Neural cell (in vitro differentiated cells): ENCODE results near the gene GJA9. TPM values are rescaled to one million over a fixed set of nuclear protein-coding genes. Genes with fewer than 3 reads are reported as not detected.

Experiments used
- H2AFZ ChIP-seq: fragments of 200-600, 300-800 bp; sonication (generic), shearing (Covaris generic); 2 replicates; pipeline ENCODE4 v1.6.0; 2014; ENCODE audit warnings: low read depth, mild to moderate bottlenecking, antibody characterized with exemption, low read length, moderate library complexity
- H3F3A ChIP-seq: fragments of 200-600 bp; shearing (Covaris generic); 2 replicates; pipeline ENCODE4 v1.6.1; 2016; ENCODE audit warnings: mild to moderate bottlenecking, moderate library complexity, mixed read lengths, antibody characterized with exemption, low read length; ENCODE audit not compliant: insufficient read depth, poor library complexity, severe bottlenecking
- H3K27ac ChIP-seq: fragments of 200-600, 300-800 bp; sonication (generic), shearing (Covaris generic); 2 replicates; pipeline ENCODE4 v1.5.1; 2014; ENCODE audit warnings: mild to moderate bottlenecking, low read length, moderate library complexity
- H3K27me3 ChIP-seq: fragments of 300-800, 200-600 bp; sonication (generic), shearing (Covaris generic); 2 replicates; pipeline ENCODE4 v1.6.0; 2014; ENCODE audit warnings: mild to moderate bottlenecking, low read depth, low read length, moderate library complexity; ENCODE audit not compliant: insufficient read depth
- H3K36me3 ChIP-seq: fragments of 300-800, 200-600 bp; sonication (generic), shearing (Covaris generic); 2 replicates; pipeline ENCODE4 v1.5.1; 2014; ENCODE audit warnings: mild to moderate bottlenecking, antibody characterized with exemption, low read length, moderate library complexity; ENCODE audit not compliant: insufficient read depth
- H3K4me2 ChIP-seq: fragments of 300-800, 200-600 bp; sonication (generic), shearing (Covaris generic); 2 replicates; pipeline ENCODE4 v1.6.0; 2014; ENCODE audit warnings: mild to moderate bottlenecking, low read length
- H3K4me3 ChIP-seq: fragments of 300-800, 200-600 bp; sonication (generic), shearing (Covaris generic); 2 replicates; pipeline ENCODE4 v1.5.1; 2014; ENCODE audit warnings: mild to moderate bottlenecking, low read length, moderate library complexity
- H3K79me2 ChIP-seq: fragments of 200-600 bp; shearing (Covaris generic); replicated peaks from 2 replicates; pipeline ENCODE4 v1.6.0; 2014; ENCODE audit warnings: mild to moderate bottlenecking, low read length, moderate library complexity; ENCODE audit not compliant: insufficient read depth
- H3K9ac ChIP-seq: fragments of 300-800, 200-600 bp; sonication (generic), shearing (Covaris generic); 2 replicates; pipeline ENCODE4 v1.6.1; 2016; ENCODE audit warnings: mild to moderate bottlenecking, low read length, mixed read lengths
- H3K9me2 ChIP-seq: fragments of 200-600 bp; shearing (Covaris generic); 2 replicates; pipeline ENCODE4 v1.6.1; 2016; ENCODE audit warnings: mild to moderate bottlenecking, low read length, mixed read lengths; ENCODE audit not compliant: insufficient read depth
- H3K9me3 ChIP-seq: fragments of 200-600, 300-800 bp; sonication (generic), shearing (Covaris generic); 2 replicates; pipeline ENCODE4 v1.6.1; 2016; ENCODE audit warnings: mild to moderate bottlenecking, mixed run types, low read length, moderate library complexity, mixed read lengths
- H4K20me1 ChIP-seq: fragments of 200-600 bp; shearing (Covaris generic); 2 replicates; pipeline ENCODE4 v1.6.1; 2016; ENCODE audit warnings: mild to moderate bottlenecking, mixed run types; ENCODE audit not compliant: insufficient read depth
- EP300 ChIP-seq: fragments of 450-650 bp; conservative IDR thresholded peaks from 2 replicates; pipeline ENCODE4 v1.6.1; 2014; ENCODE audit warnings: antibody characterized with exemption, mild to moderate bottlenecking, moderate library complexity; ENCODE audit not compliant: poor library complexity, severe bottlenecking
- EZH2 ChIP-seq: fragments of 200-600, 300-800 bp; shearing (Covaris generic), sonication (generic); IDR thresholded peaks from 2 replicates; pipeline ENCODE4 v1.6.1; 2014; ENCODE audit warnings: antibody characterized with exemption, low read length, borderline replicate concordance, mild to moderate bottlenecking; ENCODE audit not compliant: insufficient read depth, poor library complexity, severe bottlenecking
- MXI1 ChIP-seq: fragments of 450-650 bp; conservative IDR thresholded peaks from 2 replicates; pipeline ENCODE4 v1.6.1; 2014; ENCODE audit warnings: antibody characterized with exemption, mild to moderate bottlenecking; ENCODE audit not compliant: poor library complexity, severe bottlenecking
- POLR2AphosphoS5 ChIP-seq: IDR thresholded peaks from 2 replicates; pipeline ENCODE4 v1.6.1; 2012
- RAD21 ChIP-seq: fragments of 450-650 bp; conservative IDR thresholded peaks from 2 replicates; pipeline ENCODE4 v1.6.1; 2014; ENCODE audit warnings: antibody characterized with exemption, mild to moderate bottlenecking, moderate library complexity
- REST ChIP-seq: IDR thresholded peaks from 2 replicates; pipeline ENCODE4 v1.6.1; 2012; ENCODE audit warnings: borderline replicate concordance
- SMC3 ChIP-seq: fragments of 450-650 bp; conservative IDR thresholded peaks from 2 replicates; pipeline ENCODE4 v1.6.1; 2014; ENCODE audit warnings: antibody characterized with exemption, mild to moderate bottlenecking, moderate library complexity; ENCODE audit not compliant: poor library complexity
- TAF1 ChIP-seq: IDR thresholded peaks from 2 replicates; pipeline ENCODE4 v1.6.1; 2012; ENCODE audit warnings: low read depth
- polyA minus RNA-seq: library from RNA; depleted of rRNA, polyadenylated mRNA; stranded (reverse); fragments of >200 nt; gene quantifications from 2 replicates; pipeline ENCODE4 v1.2.3, GENCODE V29; 2014
- polyA plus RNA-seq: library from polyadenylated mRNA; depleted of rRNA; stranded (reverse); fragments of >200 nt; gene quantifications from 2 replicates; pipeline ENCODE4 v1.2.3, GENCODE V29; 2014
- TF ChIP-seq, protein P1 (sequence below): fragments of 450-650 bp; IDR thresholded peaks from 2 replicates; pipeline ENCODE4 v1.5.1; 2014; ENCODE audit warnings: antibody characterized with exemption, mild to moderate bottlenecking, moderate library complexity; ENCODE audit not compliant: poor library complexity, severe bottlenecking

The GJA9 gene
- not detected in 2 replicates for polyA plus RNA-seq
- not detected in 2 replicates for polyA minus RNA-seq

DNA sequence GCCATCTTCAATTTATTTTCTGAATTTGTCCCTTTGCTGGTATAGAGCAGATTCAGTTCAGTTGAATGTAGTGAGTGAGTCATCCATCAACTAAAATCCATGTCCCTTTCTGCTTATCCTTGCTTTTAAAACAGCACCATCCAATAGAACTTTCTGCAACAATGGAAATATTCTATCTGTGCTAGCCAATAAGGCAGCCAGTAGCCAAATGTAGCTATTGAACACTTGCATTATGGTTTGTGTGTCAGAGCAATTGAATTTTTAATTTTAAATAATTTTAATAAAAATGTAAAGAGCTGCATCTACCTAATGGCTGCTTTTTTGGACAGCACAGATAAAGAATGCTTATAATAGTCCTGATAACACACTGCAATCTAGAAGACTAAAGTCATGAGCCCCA lies at the start of gene GJA9:
GJA9 (minus strand) TSS at position 101 of the 400 bp plus-strand sequence. CDS start 5,489 bp downstream, outside the sequence.
- H3K9me2 ChIP-seq = no peaks in the 10 kb centered on the region
- TF ChIP-seq, protein P1, sequence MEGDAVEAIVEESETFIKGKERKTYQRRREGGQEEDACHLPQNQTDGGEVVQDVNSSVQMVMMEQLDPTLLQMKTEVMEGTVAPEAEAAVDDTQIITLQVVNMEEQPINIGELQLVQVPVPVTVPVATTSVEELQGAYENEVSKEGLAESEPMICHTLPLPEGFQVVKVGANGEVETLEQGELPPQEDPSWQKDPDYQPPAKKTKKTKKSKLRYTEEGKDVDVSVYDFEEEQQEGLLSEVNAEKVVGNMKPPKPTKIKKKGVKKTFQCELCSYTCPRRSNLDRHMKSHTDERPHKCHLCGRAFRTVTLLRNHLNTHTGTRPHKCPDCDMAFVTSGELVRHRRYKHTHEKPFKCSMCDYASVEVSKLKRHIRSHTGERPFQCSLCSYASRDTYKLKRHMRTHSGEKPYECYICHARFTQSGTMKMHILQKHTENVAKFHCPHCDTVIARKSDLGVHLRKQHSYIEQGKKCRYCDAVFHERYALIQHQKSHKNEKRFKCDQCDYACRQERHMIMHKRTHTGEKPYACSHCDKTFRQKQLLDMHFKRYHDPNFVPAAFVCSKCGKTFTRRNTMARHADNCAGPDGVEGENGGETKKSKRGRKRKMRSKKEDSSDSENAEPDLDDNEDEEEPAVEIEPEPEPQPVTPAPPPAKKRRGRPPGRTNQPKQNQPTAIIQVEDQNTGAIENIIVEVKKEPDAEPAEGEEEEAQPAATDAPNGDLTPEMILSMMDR = no peak
- no peak for TF ChIP-seq EZH2
- TF ChIP-seq EP300 = no peak
- no peak for TF ChIP-seq POLR2AphosphoS5
- no peak for TF ChIP-seq RAD21
- no peak for TF ChIP-seq MXI1
- no peak for TF ChIP-seq TAF1
- no peak within 1 kb of the TSS for H3K9ac ChIP-seq
- H4K20me1 ChIP-seq = no peaks in the 10 kb centered on the region
- H3K27me3 ChIP-seq = no peaks in the 10 kb centered on the region
- no peaks in the 10 kb centered on the region for H3K79me2 ChIP-seq
- no peak within 1 kb of the TSS for H2AFZ ChIP-seq
- H3K4me3 ChIP-seq = no peak within 1 kb of the TSS
- no peak within 1 kb of the TSS for H3K4me2 ChIP-seq
- no peak within 1 kb of the TSS for H3K27ac ChIP-seq
- no peaks in the 10 kb centered on the region for H3F3A ChIP-seq
- H3K9me3 ChIP-seq = no peaks in the 10 kb centered on the region
- no peaks in the 10 kb centered on the region for H3K36me3 ChIP-seq

GRCh38 chr1:38929476-38929875 lies 48.1 kb upstream of the GJA9 start:
- H3K4me2 ChIP-seq = no peak overlapping the region
- H4K20me1 ChIP-seq = no peaks in the 10 kb centered on the region
- TF ChIP-seq REST = no peak
- TF ChIP-seq EP300 = no peak
- TF ChIP-seq POLR2AphosphoS5 = no peak
- TF ChIP-seq SMC3 = no peak
- TF ChIP-seq, protein P1 = no peak
- TF ChIP-seq EZH2 = no peak
- TF ChIP-seq TAF1 = no peak
- TF ChIP-seq MXI1 = no peak
- TF ChIP-seq RAD21 = no peak
- H2AFZ ChIP-seq = no peak overlapping the region
- H3K27ac ChIP-seq = peak overlapping the region; percentile 2
- H3K36me3 ChIP-seq = no peaks in the 10 kb centered on the region
- H3K4me3 ChIP-seq = no peak overlapping the region
- no peaks in the 10 kb centered on the region for H3K79me2 ChIP-seq
- no peaks in the 10 kb centered on the region for H3F3A ChIP-seq
- H3K9me2 ChIP-seq = no peaks in the 10 kb centered on the region
- no peaks in the 10 kb centered on the region for H3K27me3 ChIP-seq
- H3K9me3 ChIP-seq = no peaks in the 10 kb centered on the region
- H3K9ac ChIP-seq = no peak overlapping the region
